HepG2 (cell line): ENCODE results near the gene DAZAP1. TPM values are rescaled to one million over a fixed set of nuclear protein-coding genes. Genes with fewer than 3 reads are reported as not detected.

Experiments used
- GTF3A ChIP-seq: sonication (generic); formaldehyde crosslinking; conservative IDR thresholded peaks from 2 replicates; pipeline ENCODE4 v1.4.0; 2020; ENCODE audit warnings: mild to moderate bottlenecking, missing genetic modification reagents
- KLF11 ChIP-seq: IDR thresholded peaks from 2 replicates; pipeline ENCODE4 v1.6.1; 2016; ENCODE audit warnings: missing compliant biosample characterization
- PRMT3 ChIP-seq: sonication (generic); formaldehyde crosslinking; IDR thresholded peaks from 2 replicates; pipeline ENCODE4 v1.8.1; 2022; ENCODE audit warnings: low read depth, mild to moderate bottlenecking, moderate library complexity, missing genetic modification reagents, borderline replicate concordance
- SCMH1 ChIP-seq: sonication (generic); formaldehyde crosslinking; IDR thresholded peaks from 2 replicates; pipeline ENCODE4 v1.9.0; 2021; ENCODE audit warnings: missing genetic modification reagents, mild to moderate bottlenecking, borderline replicate concordance
- TAF1 ChIP-seq: sonication (generic); formaldehyde crosslinking; IDR thresholded peaks from 2 replicates; pipeline ENCODE4 v1.4.0; 2020; ENCODE audit warnings: missing genetic modification reagents
- TCF7L2 ChIP-seq: IDR thresholded peaks from 2 replicates; pipeline ENCODE4 v1.6.1; 2011; ENCODE audit warnings: mild to moderate bottlenecking, low read depth, low read length, moderate library complexity
- ZNF264 ChIP-seq: sonication (generic); formaldehyde crosslinking; IDR thresholded peaks from 2 replicates; pipeline ENCODE4 v1.4.0; 2020; ENCODE audit warnings: missing genetic modification reagents
- ZNF335 ChIP-seq: sonication (generic); formaldehyde crosslinking; IDR thresholded peaks from 2 replicates; pipeline ENCODE4 v1.4.0; 2020; ENCODE audit warnings: missing genetic modification reagents
- ZNF598 ChIP-seq: sonication (generic); formaldehyde crosslinking; IDR thresholded peaks from 2 replicates; pipeline ENCODE4 v1.5.1; 2020; ENCODE audit warnings: mild to moderate bottlenecking, missing genetic modification reagents, borderline replicate concordance
- ZSCAN22 ChIP-seq: sonication (generic); formaldehyde crosslinking; IDR thresholded peaks from 2 replicates; pipeline ENCODE4 v1.4.0; 2020; ENCODE audit warnings: mild to moderate bottlenecking, missing genetic modification reagents
- ZSCAN31 ChIP-seq: sonication (generic); formaldehyde crosslinking; IDR thresholded peaks from 2 replicates; pipeline ENCODE4 v1.5.0; 2020; ENCODE audit warnings: low read depth, mild to moderate bottlenecking, missing genetic modification reagents
- polyA plus RNA-seq, 8 experiments: library from polyadenylated mRNA; depleted of rRNA in 3 of 8; stranded (reverse) in 7 of 8; unstranded in 1 of 8; fragments of >200 nt; fragmentation: Illumina TruSeq in 4 of 8; extraction: Trizol in 4 of 8; gene quantifications; 2 replicates each; pipeline versions ENCODE4 v1.2.1 to v1.2.3, GENCODE V29; 2011 to 2016; ENCODE audit warnings: low read depth in 4 of 8, missing spikeins in 1 of 8, mixed read lengths in 1 of 8; ENCODE audit not compliant: insufficient read depth in 1 of 8
- total RNA-seq, 5 experiments: library from RNA; depleted of rRNA; stranded (reverse); fragments of >200 nt; fragmentation: Illumina TruSeq; extraction: Trizol; gene quantifications; 2 replicates each; pipeline ENCODE4 v1.2.3, GENCODE V29; 2016; ENCODE audit warnings: low read depth in 1 of 5
- TF ChIP-seq, protein P1 (sequence below): sonication (generic); formaldehyde crosslinking; conservative IDR thresholded peaks from 2 replicates; pipeline ENCODE4 v1.4.0; 2020; ENCODE audit warnings: missing genetic modification reagents
- TF ChIP-seq, protein P2 (sequence below): sonication (generic); formaldehyde crosslinking; IDR thresholded peaks from 2 replicates; pipeline ENCODE4 v1.4.0; 2020; ENCODE audit warnings: mild to moderate bottlenecking, missing genetic modification reagents, borderline replicate concordance
- TF ChIP-seq, protein P3 (sequence below): sonication (generic); formaldehyde crosslinking; IDR thresholded peaks from 2 replicates; pipeline ENCODE4 v1.4.0; 2020; ENCODE audit warnings: missing genetic modification reagents, mild to moderate bottlenecking, borderline replicate concordance
- TF ChIP-seq, protein P4 (sequence below): sonication (generic); formaldehyde crosslinking; IDR thresholded peaks from 2 replicates; pipeline ENCODE4 v1.4.0; 2020; ENCODE audit warnings: missing genetic modification reagents
- TF ChIP-seq, protein P5 (sequence below): IDR thresholded peaks from 2 replicates; pipeline ENCODE4 v1.6.1; 2012; ENCODE audit warnings: low read depth, low read length, improper control_type of control experiment
- TF ChIP-seq, protein P6 (sequence below): sonication (generic); formaldehyde crosslinking; IDR thresholded peaks from 2 replicates; pipeline ENCODE4 v1.8.0; 2022; ENCODE audit warnings: mild to moderate bottlenecking, missing genetic modification reagents; ENCODE audit not compliant: insufficient replicate concordance

DAZAP1 gene
- total and polyA plus RNA-seq, 2 of the 13 experiments (the other 11 are each of a cell fraction or from before 2014, with no cell fraction given) = 63.3 to 79.2 TPM

DNA sequence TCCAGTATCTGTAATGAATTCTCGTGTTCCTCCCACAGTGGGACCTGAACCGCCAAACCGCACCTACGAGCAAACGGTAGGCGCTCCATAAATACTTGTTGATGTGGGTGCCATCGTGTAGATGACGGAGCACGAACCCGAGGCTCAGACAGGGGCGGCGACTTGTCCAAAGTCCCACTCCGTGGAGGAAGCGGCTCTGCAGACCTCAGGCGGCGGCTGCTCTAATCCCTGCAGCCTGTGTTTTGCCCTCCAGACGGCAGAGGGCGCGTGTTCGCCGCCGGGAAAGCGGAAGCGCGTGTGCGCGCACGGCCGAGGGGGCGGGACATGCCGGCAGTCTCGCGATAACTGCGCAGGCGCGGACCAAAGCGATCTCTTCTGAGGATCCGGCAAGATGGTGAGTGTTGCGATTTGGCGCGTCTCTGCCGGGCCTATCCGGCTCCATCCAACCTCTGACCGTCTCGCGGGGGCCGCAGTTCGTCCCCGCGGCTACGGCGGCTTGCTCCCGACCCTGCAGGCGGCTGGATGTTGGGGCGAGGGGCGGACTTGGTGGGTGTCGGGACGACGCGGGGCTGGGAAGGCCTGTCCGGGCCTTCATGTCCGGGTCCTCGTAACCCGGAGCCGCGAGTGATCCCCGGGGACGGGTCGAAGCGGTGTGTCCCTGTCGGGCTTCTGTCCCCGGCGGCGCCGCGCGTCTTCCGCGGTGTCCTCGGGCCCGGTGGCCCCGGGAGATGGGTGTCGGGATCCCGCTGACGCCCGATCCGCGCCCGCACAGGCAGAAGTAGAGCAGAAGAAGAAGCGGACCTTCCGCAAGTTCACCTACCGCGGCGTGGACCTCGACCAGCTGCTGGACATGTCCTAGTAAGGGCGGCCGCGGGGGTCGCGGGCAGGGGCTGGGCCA lies 30.9 kb downstream of the DAZAP1 start, which contains the start of gene RPS15 (continued):
- TF ChIP-seq, protein P1, sequence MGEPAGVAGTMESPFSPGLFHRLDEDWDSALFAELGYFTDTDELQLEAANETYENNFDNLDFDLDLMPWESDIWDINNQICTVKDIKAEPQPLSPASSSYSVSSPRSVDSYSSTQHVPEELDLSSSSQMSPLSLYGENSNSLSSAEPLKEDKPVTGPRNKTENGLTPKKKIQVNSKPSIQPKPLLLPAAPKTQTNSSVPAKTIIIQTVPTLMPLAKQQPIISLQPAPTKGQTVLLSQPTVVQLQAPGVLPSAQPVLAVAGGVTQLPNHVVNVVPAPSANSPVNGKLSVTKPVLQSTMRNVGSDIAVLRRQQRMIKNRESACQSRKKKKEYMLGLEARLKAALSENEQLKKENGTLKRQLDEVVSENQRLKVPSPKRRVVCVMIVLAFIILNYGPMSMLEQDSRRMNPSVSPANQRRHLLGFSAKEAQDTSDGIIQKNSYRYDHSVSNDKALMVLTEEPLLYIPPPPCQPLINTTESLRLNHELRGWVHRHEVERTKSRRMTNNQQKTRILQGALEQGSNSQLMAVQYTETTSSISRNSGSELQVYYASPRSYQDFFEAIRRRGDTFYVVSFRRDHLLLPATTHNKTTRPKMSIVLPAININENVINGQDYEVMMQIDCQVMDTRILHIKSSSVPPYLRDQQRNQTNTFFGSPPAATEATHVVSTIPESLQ = no peak
- TF ChIP-seq GTF3A (CRISPR knock-in tag) (peak; percentile 94), ZSCAN31 (CRISPR knock-in tag) (peak; percentile 99), ZNF598 (CRISPR knock-in tag) (peak; percentile 62; the same call in 1 of the 2 replicates), ZNF264 (peak; percentile 90; the same call in 1 of the 2 replicates), ZSCAN22 (CRISPR knock-in tag) (no peak), SCMH1 (CRISPR knock-in tag) (no peak), KLF11 (CRISPR knock-in tag) (peak; percentile 84; the same call in 1 of the 2 replicates), TAF1 (peak; percentile 100), TCF7L2 (no peak), ZNF335 (peak; percentile 93), PRMT3 (CRISPR knock-in tag) (no peak)
- TF ChIP-seq, protein P2, sequence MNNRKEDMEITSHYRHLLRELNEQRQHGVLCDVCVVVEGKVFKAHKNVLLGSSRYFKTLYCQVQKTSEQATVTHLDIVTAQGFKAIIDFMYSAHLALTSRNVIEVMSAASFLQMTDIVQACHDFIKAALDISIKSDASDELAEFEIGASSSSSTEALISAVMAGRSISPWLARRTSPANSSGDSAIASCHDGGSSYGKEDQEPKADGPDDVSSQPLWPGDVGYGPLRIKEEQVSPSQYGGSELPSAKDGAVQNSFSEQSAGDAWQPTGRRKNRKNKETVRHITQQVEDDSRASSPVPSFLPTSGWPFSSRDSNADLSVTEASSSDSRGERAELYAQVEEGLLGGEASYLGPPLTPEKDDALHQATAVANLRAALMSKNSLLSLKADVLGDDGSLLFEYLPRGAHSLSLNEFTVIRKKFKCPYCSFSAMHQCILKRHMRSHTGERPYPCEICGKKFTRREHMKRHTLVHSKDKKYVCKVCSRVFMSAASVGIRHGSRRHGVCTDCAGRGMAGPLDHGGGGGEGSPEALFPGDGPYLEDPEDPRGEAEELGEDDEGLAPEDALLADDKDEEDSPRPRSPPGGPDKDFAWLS (CRISPR knock-in tag) = no peak
- TF ChIP-seq, protein P3, sequence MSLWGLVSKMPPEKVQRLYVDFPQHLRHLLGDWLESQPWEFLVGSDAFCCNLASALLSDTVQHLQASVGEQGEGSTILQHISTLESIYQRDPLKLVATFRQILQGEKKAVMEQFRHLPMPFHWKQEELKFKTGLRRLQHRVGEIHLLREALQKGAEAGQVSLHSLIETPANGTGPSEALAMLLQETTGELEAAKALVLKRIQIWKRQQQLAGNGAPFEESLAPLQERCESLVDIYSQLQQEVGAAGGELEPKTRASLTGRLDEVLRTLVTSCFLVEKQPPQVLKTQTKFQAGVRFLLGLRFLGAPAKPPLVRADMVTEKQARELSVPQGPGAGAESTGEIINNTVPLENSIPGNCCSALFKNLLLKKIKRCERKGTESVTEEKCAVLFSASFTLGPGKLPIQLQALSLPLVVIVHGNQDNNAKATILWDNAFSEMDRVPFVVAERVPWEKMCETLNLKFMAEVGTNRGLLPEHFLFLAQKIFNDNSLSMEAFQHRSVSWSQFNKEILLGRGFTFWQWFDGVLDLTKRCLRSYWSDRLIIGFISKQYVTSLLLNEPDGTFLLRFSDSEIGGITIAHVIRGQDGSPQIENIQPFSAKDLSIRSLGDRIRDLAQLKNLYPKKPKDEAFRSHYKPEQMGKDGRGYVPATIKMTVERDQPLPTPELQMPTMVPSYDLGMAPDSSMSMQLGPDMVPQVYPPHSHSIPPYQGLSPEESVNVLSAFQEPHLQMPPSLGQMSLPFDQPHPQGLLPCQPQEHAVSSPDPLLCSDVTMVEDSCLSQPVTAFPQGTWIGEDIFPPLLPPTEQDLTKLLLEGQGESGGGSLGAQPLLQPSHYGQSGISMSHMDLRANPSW (CRISPR knock-in tag) = peak; percentile 78; the same call in 1 of the 2 replicates
- TF ChIP-seq, protein P4, sequence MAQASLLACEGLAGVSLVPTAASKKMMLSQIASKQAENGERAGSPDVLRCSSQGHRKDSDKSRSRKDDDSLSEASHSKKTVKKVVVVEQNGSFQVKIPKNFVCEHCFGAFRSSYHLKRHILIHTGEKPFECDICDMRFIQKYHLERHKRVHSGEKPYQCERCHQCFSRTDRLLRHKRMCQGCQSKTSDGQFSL (CRISPR knock-in tag) = peak; percentile 73; the same call in 1 of the 2 replicates
- TF ChIP-seq, protein P5, sequence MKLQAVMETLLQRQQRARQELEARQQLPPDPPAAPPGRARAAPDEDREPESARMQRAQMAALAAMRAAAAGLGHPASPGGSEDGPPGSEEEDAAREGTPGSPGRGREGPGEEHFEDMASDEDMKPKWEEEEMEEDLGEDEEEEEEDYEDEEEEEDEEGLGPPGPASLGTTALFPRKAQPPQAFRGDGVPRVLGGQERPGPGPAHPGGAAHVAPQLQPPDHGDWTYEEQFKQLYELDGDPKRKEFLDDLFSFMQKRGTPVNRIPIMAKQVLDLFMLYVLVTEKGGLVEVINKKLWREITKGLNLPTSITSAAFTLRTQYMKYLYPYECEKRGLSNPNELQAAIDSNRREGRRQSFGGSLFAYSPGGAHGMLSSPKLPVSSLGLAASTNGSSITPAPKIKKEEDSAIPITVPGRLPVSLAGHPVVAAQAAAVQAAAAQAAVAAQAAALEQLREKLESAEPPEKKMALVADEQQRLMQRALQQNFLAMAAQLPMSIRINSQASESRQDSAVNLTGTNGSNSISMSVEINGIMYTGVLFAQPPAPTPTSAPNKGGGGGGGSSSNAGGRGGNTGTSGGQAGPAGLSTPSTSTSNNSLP = peak; percentile 60; the same call in 1 of the 2 replicates
- TF ChIP-seq, protein P6, sequence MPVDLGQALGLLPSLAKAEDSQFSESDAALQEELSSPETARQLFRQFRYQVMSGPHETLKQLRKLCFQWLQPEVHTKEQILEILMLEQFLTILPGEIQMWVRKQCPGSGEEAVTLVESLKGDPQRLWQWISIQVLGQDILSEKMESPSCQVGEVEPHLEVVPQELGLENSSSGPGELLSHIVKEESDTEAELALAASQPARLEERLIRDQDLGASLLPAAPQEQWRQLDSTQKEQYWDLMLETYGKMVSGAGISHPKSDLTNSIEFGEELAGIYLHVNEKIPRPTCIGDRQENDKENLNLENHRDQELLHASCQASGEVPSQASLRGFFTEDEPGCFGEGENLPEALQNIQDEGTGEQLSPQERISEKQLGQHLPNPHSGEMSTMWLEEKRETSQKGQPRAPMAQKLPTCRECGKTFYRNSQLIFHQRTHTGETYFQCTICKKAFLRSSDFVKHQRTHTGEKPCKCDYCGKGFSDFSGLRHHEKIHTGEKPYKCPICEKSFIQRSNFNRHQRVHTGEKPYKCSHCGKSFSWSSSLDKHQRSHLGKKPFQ (CRISPR knock-in tag) = peak; percentile 84
